ENCODE results near the gene ZNF530.

Gene ZNF530

GRCh38 chr19:57599761-57600383 lies at the start of gene ZNF530:
TSS of gene ZNF530 (plus strand) at chr19:57599885. CDS start at chr19:57604346, 4,461 bp downstream.
- Histone ChIP-seq H3K4me3 (ENCODE audit: low read depth, low read length) (peak within 1 kb of the TSS; percentile 87), H3K27me3 (ENCODE audit: control insufficient read depth, insufficient read depth, low read length) (no peaks in the 10 kb centered on the region), H3K4me1 (ENCODE audit: control insufficient read depth, insufficient read depth, low read length) (no peaks in the 10 kb centered on the region), H3K9me3 (ENCODE audit: control insufficient read depth, insufficient read depth, low read length) (no peaks in the 10 kb centered on the region), H3K9ac (ENCODE audit: low read depth, low read length) (peak within 1 kb of the TSS; percentile 47), H3K36me3 (ENCODE audit: control insufficient read depth, insufficient read depth, low read length) (peaks cover 5% of the 10 kb centered on the region)

- H3K36me3 ChIP-seq (ENCODE audit: control insufficient read depth, insufficient read depth, low read length): peaks cover 41% of the 10 kb centered on the region
- no peak overlapping the region for H3K4me3 ChIP-seq (ENCODE audit: low read depth, low read length)
- H3K4me1 ChIP-seq (ENCODE audit: control insufficient read depth, insufficient read depth, low read length): no peaks in the 10 kb centered on the region
- H3K27me3 ChIP-seq (ENCODE audit: control insufficient read depth, insufficient read depth, low read length): no peaks in the 10 kb centered on the region
- H3K9ac ChIP-seq (ENCODE audit: low read depth, low read length): no peak overlapping the region
- H3K9me3 ChIP-seq (ENCODE audit: control insufficient read depth, insufficient read depth, low read length): peaks cover 1% of the 10 kb centered on the region
These were observed 47.3 kb upstream of the ZNF530 start for GRCh38 chr19:57552432-57552831.

- H3K9ac ChIP-seq (ENCODE audit: low read depth, low read length): no peak overlapping the region
- H3K4me1 ChIP-seq (ENCODE audit: control insufficient read depth, insufficient read depth, low read length): peaks cover 4% of the 10 kb centered on the region
- H3K4me3 ChIP-seq (ENCODE audit: low read depth, low read length): no peak overlapping the region
- no peaks in the 10 kb centered on the region for H3K9me3 ChIP-seq (ENCODE audit: control insufficient read depth, insufficient read depth, low read length)
- peaks cover 13% of the 10 kb centered on the region for H3K36me3 ChIP-seq (ENCODE audit: control insufficient read depth, insufficient read depth, low read length)
- no peaks in the 10 kb centered on the region for H3K27me3 ChIP-seq (ENCODE audit: control insufficient read depth, insufficient read depth, low read length)
These were observed 42.0 kb upstream of the ZNF530 start for GRCh38 chr19:57557659-57558058.

- Histone ChIP-seq H3K36me3 (ENCODE audit: control insufficient read depth, insufficient read depth, low read length) (peaks cover 13% of the 10 kb centered on the region), H3K27me3 (ENCODE audit: control insufficient read depth, insufficient read depth, low read length) (no peaks in the 10 kb centered on the region), H3K9ac (ENCODE audit: low read depth, low read length) (no peak overlapping the region), H3K4me3 (ENCODE audit: low read depth, low read length) (peak overlapping the region; percentile 97), H3K9me3 (ENCODE audit: control insufficient read depth, insufficient read depth, low read length) (no peaks in the 10 kb centered on the region), H3K4me1 (ENCODE audit: control insufficient read depth, insufficient read depth, low read length) (peaks cover 4% of the 10 kb centered on the region)
These were observed 41.2 kb upstream of the ZNF530 start for GRCh38 chr19:57558525-57558924.

GRCh38 chr19:57559008-57559403 lies 40.7 kb upstream of the ZNF530 start:
- peak overlapping the region; percentile 87 for H3K9ac ChIP-seq (ENCODE audit: low read depth, low read length)
- peaks cover 12% of the 10 kb centered on the region for H3K36me3 ChIP-seq (ENCODE audit: control insufficient read depth, insufficient read depth, low read length)
- no peaks in the 10 kb centered on the region for H3K27me3 ChIP-seq (ENCODE audit: control insufficient read depth, insufficient read depth, low read length)
- H3K4me3 ChIP-seq (ENCODE audit: low read depth, low read length): peak overlapping the region; percentile 97
- peaks cover 4% of the 10 kb centered on the region for H3K4me1 ChIP-seq (ENCODE audit: control insufficient read depth, insufficient read depth, low read length)
- H3K9me3 ChIP-seq (ENCODE audit: control insufficient read depth, insufficient read depth, low read length): no peaks in the 10 kb centered on the region

- no peaks in the 10 kb centered on the region for H3K27me3 ChIP-seq (ENCODE audit: control insufficient read depth, insufficient read depth, low read length)
- peak within 1 kb of the TSS; percentile 87 for H3K9ac ChIP-seq (ENCODE audit: low read depth, low read length)
- peak within 1 kb of the TSS; percentile 97 for H3K4me3 ChIP-seq (ENCODE audit: low read depth, low read length)
- peaks cover 7% of the 10 kb centered on the region for H3K36me3 ChIP-seq (ENCODE audit: control insufficient read depth, insufficient read depth, low read length)
- H3K4me1 ChIP-seq (ENCODE audit: control insufficient read depth, insufficient read depth, low read length): peaks cover 4% of the 10 kb centered on the region
- H3K9me3 ChIP-seq (ENCODE audit: control insufficient read depth, insufficient read depth, low read length): no peaks in the 10 kb centered on the region
These were observed 40.2 kb upstream of the ZNF530 start, which contains the start of gene ZNF550 for GRCh38 chr19:57559404-57560025. TSS of gene ZNF550 (minus strand) at chr19:57559863. CDS start at chr19:57559682, 181 bp downstream.

- Histone ChIP-seq H3K9me3 (ENCODE audit: control insufficient read depth, insufficient read depth, low read length) (peaks cover 3% of the 10 kb centered on the region), H3K4me3 (ENCODE audit: low read depth, low read length) (peak overlapping the region; percentile 97), H3K27me3 (ENCODE audit: control insufficient read depth, insufficient read depth, low read length) (no peaks in the 10 kb centered on the region), H3K9ac (ENCODE audit: low read depth, low read length) (no peak overlapping the region), H3K36me3 (ENCODE audit: control insufficient read depth, insufficient read depth, low read length) (peaks cover 6% of the 10 kb centered on the region), H3K4me1 (ENCODE audit: control insufficient read depth, insufficient read depth, low read length) (peaks cover 4% of the 10 kb centered on the region)
These were observed 39.6 kb upstream of the ZNF530 start for GRCh38 chr19:57560049-57560491.

GRCh38 chr19:57563547-57563946 lies 36.1 kb upstream of the ZNF530 start:
- Histone ChIP-seq H3K36me3 (ENCODE audit: control insufficient read depth, insufficient read depth, low read length) (no peaks in the 10 kb centered on the region), H3K4me3 (ENCODE audit: low read depth, low read length) (no peak overlapping the region), H3K9me3 (ENCODE audit: control insufficient read depth, insufficient read depth, low read length) (peaks cover 17% of the 10 kb centered on the region), H3K27me3 (ENCODE audit: control insufficient read depth, insufficient read depth, low read length) (no peaks in the 10 kb centered on the region), H3K4me1 (ENCODE audit: control insufficient read depth, insufficient read depth, low read length) (no peaks in the 10 kb centered on the region), H3K9ac (ENCODE audit: low read depth, low read length) (no peak overlapping the region)

GRCh38 chr19:57566396-57567265 lies 33.1 kb upstream of the ZNF530 start:
- Histone ChIP-seq H3K9ac (ENCODE audit: low read depth, low read length) (no peak overlapping the region), H3K27me3 (ENCODE audit: control insufficient read depth, insufficient read depth, low read length) (no peaks in the 10 kb centered on the region), H3K4me1 (ENCODE audit: control insufficient read depth, insufficient read depth, low read length) (no peaks in the 10 kb centered on the region), H3K9me3 (ENCODE audit: control insufficient read depth, insufficient read depth, low read length) (peaks cover 28% of the 10 kb centered on the region), H3K4me3 (ENCODE audit: low read depth, low read length) (no peak overlapping the region), H3K36me3 (ENCODE audit: control insufficient read depth, insufficient read depth, low read length) (no peaks in the 10 kb centered on the region)

GRCh38 chr19:57570707-57571106 lies 29.0 kb upstream of the ZNF530 start:
- no peaks in the 10 kb centered on the region for H3K27me3 ChIP-seq (ENCODE audit: control insufficient read depth, insufficient read depth, low read length)
- no peak overlapping the region for H3K4me3 ChIP-seq (ENCODE audit: low read depth, low read length)
- peaks cover 34% of the 10 kb centered on the region for H3K9me3 ChIP-seq (ENCODE audit: control insufficient read depth, insufficient read depth, low read length)
- H3K36me3 ChIP-seq (ENCODE audit: control insufficient read depth, insufficient read depth, low read length): peaks cover 38% of the 10 kb centered on the region
- H3K9ac ChIP-seq (ENCODE audit: low read depth, low read length): no peak overlapping the region
- H3K4me1 ChIP-seq (ENCODE audit: control insufficient read depth, insufficient read depth, low read length): no peaks in the 10 kb centered on the region

- no peak overlapping the region for H3K4me3 ChIP-seq (ENCODE audit: low read depth, low read length)
- H3K4me1 ChIP-seq (ENCODE audit: control insufficient read depth, insufficient read depth, low read length): no peaks in the 10 kb centered on the region
- peaks cover 48% of the 10 kb centered on the region for H3K36me3 ChIP-seq (ENCODE audit: control insufficient read depth, insufficient read depth, low read length)
- H3K9me3 ChIP-seq (ENCODE audit: control insufficient read depth, insufficient read depth, low read length): peaks cover 27% of the 10 kb centered on the region
- H3K27me3 ChIP-seq (ENCODE audit: control insufficient read depth, insufficient read depth, low read length): no peaks in the 10 kb centered on the region
- H3K9ac ChIP-seq (ENCODE audit: low read depth, low read length): no peak overlapping the region
These were observed 27.2 kb upstream of the ZNF530 start for GRCh38 chr19:57572415-57572947.

Data from iPS-15b (cell line).